Measurements from ENCODE around the gene SLC16A4.

The SLC16A4 gene

DNA sequence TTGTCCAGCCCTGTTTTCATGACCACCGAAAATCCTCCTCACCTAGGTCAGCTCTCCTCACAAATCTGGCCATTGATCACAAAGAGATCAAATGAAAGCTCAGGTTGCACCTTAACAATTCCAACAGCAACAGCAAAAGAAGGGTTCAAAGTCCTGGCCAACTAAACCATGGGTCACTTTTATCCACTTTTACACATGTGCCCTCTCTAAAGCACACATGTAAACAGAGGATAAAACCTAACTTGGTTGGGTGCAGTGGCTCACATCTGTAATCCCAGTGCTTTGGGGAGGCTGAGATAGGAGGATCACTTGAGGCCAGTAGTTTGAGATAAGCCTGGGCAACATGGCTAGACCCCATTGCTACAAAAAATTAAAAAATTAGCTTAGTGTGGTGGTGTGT, 55.6 kb downstream of the SLC16A4 start:
- no peaks in the 10 kb centered on the region for H3K36me3 ChIP-seq (ENCODE audit: control insufficient read depth, insufficient read depth, low read length)
- no peak overlapping the region for H3K27ac ChIP-seq (ENCODE audit: low read depth, low read length)
- H3K4me3 ChIP-seq (ENCODE audit: low read length), result no peak overlapping the region
- no peak overlapping the region for H3K9ac ChIP-seq (ENCODE audit: low read length)
- H3K27me3 ChIP-seq (ENCODE audit: control insufficient read depth, insufficient read depth, low read length), result no peaks in the 10 kb centered on the region
- peaks cover 4% of the 10 kb centered on the region for H3K4me1 ChIP-seq (ENCODE audit: control insufficient read depth, insufficient read depth, low read length)

DNA sequence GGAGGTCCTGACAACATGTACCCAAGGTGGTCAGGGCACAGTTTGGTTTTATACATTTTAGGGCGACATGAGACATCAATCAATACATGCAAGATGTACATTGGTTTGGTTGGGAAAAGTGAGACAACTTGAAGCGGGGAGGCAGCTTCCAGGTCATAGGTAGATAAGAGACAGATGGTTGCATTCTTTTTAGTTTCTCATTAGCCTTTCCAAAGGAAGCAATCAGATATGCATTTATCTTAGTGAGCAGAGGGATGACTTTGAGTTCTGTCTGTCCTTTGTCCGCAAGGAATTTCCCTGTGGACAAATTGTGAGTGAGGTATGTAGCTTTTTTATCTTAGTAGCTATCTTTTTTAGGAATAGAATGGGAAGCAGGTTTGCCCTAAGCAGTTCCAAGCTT, 62.1 kb downstream of the SLC16A4 start:
- Histone ChIP-seq H3K4me1 (ENCODE audit: control insufficient read depth, insufficient read depth, low read length) (no peaks in the 10 kb centered on the region), H3K27ac (ENCODE audit: low read depth, low read length) (no peak overlapping the region)

GRCh38 chr1:110328274-110328673, 62.6 kb downstream of the SLC16A4 start:
- Histone ChIP-seq H3K27me3 (ENCODE audit: control insufficient read depth, insufficient read depth, low read length) (no peaks in the 10 kb centered on the region), H3K4me3 (ENCODE audit: low read length) (no peak overlapping the region), H3K4me1 (ENCODE audit: control insufficient read depth, insufficient read depth, low read length) (no peaks in the 10 kb centered on the region), H3K27ac (ENCODE audit: low read depth, low read length) (no peak overlapping the region), H3K9ac (ENCODE audit: low read length) (no peak overlapping the region), H3K36me3 (ENCODE audit: control insufficient read depth, insufficient read depth, low read length) (no peaks in the 10 kb centered on the region)

More for the DNA sequence above, 62.1 kb downstream of the SLC16A4 start:
- H3K9ac ChIP-seq (ENCODE audit: low read length), result no peak overlapping the region
- no peak overlapping the region for H3K4me3 ChIP-seq (ENCODE audit: low read length)
- H3K36me3 ChIP-seq (ENCODE audit: control insufficient read depth, insufficient read depth, low read length), result no peaks in the 10 kb centered on the region
- no peaks in the 10 kb centered on the region for H3K27me3 ChIP-seq (ENCODE audit: control insufficient read depth, insufficient read depth, low read length)

- no peak overlapping the region for H3K27ac ChIP-seq (ENCODE audit: low read depth, low read length)
- H3K27me3 ChIP-seq (ENCODE audit: control insufficient read depth, insufficient read depth, low read length), result no peaks in the 10 kb centered on the region
- H3K9ac ChIP-seq (ENCODE audit: low read length), result no peak overlapping the region
- no peaks in the 10 kb centered on the region for H3K36me3 ChIP-seq (ENCODE audit: control insufficient read depth, insufficient read depth, low read length)
- H3K4me1 ChIP-seq (ENCODE audit: control insufficient read depth, insufficient read depth, low read length), result no peaks in the 10 kb centered on the region
- no peak overlapping the region for H3K4me3 ChIP-seq (ENCODE audit: low read length)
Measured at GRCh38 chr1:110326826-110327225, 64.0 kb downstream of the SLC16A4 start.

DNA sequence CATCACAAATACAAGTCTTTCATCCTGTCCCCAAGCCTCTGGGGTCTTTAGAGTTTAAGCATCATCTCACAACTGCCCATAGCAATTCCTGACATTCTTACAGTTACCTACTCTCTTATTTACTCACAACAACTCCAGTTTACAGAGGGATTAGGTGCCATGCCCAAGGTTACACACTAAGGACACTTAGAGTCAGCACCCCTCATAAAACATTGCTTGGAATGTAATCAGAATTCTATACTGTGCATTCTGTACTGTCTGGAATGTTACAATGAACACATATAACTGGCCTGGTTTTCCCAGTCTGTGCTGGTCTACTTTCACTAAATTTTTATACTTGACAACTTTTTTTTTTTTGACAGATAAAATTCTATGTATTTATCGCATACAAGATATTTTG, 66.2 kb downstream of the SLC16A4 start:
- Histone ChIP-seq H3K36me3 (ENCODE audit: control insufficient read depth, insufficient read depth, low read length) (no peaks in the 10 kb centered on the region), H3K27ac (ENCODE audit: low read depth, low read length) (no peak overlapping the region), H3K9ac (ENCODE audit: low read length) (no peak overlapping the region), H3K27me3 (ENCODE audit: control insufficient read depth, insufficient read depth, low read length) (no peaks in the 10 kb centered on the region), H3K4me3 (ENCODE audit: low read length) (no peak overlapping the region), H3K4me1 (ENCODE audit: control insufficient read depth, insufficient read depth, low read length) (no peaks in the 10 kb centered on the region)

DNA sequence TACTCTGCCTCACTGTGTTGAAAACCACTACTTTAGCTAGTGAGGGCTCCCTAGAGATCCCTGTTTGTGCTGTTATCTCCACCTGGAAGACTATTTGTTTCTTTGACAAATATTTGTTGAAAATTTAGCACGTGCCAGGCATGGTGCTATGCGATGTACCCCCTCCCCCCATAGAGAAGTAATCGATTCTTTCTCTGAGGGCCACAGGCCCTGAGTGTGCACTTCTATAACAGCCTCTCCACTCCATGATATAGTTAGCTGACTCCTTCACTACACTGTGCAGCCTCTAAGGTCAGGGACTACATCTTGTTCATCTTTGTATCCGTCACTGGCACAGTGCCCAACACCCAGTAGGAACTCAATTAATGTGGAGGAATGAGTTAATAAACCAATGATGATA, 69.0 kb downstream of the SLC16A4 start:
- Histone ChIP-seq H3K27me3 (ENCODE audit: control insufficient read depth, insufficient read depth, low read length) (no peaks in the 10 kb centered on the region), H3K9ac (ENCODE audit: low read length) (no peak overlapping the region), H3K4me1 (ENCODE audit: control insufficient read depth, insufficient read depth, low read length) (no peaks in the 10 kb centered on the region), H3K4me3 (ENCODE audit: low read length) (no peak overlapping the region), H3K27ac (ENCODE audit: low read depth, low read length) (no peak overlapping the region), H3K36me3 (ENCODE audit: control insufficient read depth, insufficient read depth, low read length) (no peaks in the 10 kb centered on the region)

DNA sequence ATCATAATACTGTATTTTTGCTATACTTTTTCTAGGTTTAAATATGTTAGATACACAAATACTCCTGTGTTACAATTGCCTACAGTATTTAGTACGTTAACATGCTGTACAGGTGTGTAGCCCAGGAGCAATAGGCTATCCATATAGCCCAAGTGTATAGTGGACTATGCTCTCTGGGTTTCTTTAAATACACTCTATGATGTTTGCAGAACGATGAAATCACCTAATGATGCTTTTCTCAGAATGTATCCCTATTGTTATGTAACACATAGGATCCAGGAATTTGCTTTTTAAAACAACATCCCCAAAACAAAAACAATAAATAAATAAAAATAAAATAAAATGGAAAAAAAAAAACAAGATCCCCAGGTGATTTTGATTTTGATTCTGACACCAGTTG, 69.8 kb downstream of the SLC16A4 start:
- Histone ChIP-seq H3K27me3 (ENCODE audit: control insufficient read depth, insufficient read depth, low read length) (no peaks in the 10 kb centered on the region), H3K27ac (ENCODE audit: low read depth, low read length) (no peak overlapping the region), H3K4me1 (ENCODE audit: control insufficient read depth, insufficient read depth, low read length) (no peaks in the 10 kb centered on the region), H3K36me3 (ENCODE audit: control insufficient read depth, insufficient read depth, low read length) (no peaks in the 10 kb centered on the region), H3K4me3 (ENCODE audit: low read length) (no peak overlapping the region), H3K9ac (ENCODE audit: low read length) (no peak overlapping the region)

DNA sequence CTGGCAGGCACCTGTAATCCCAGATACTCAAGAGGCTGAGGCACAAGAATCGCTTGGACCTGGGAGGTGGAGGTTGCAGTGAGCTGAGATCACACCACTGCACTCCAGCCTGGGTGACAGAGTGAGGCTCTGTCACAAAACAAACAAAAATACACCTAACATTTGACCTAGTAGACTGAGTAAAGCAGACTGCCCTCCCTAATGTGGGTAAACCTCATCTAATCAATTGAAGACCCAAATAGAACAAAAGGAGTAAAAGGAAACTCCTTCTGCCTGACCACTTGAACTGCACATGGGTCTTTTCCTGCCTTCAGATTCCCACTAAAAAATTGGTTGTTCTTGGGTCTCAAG, 70.7 kb downstream of the SLC16A4 start:
- H3K4me3 ChIP-seq (ENCODE audit: low read length), result no peak overlapping the region
- no peak overlapping the region for H3K27ac ChIP-seq (ENCODE audit: low read depth, low read length)
- H3K36me3 ChIP-seq (ENCODE audit: control insufficient read depth, insufficient read depth, low read length), result no peaks in the 10 kb centered on the region
- H3K4me1 ChIP-seq (ENCODE audit: control insufficient read depth, insufficient read depth, low read length), result no peaks in the 10 kb centered on the region
- H3K27me3 ChIP-seq (ENCODE audit: control insufficient read depth, insufficient read depth, low read length), result no peaks in the 10 kb centered on the region
- no peak overlapping the region for H3K9ac ChIP-seq (ENCODE audit: low read length)

GRCh38 chr1:110319332-110320167, 71.3 kb downstream of the SLC16A4 start:
- Histone ChIP-seq H3K27me3 (ENCODE audit: control insufficient read depth, insufficient read depth, low read length) (no peaks in the 10 kb centered on the region), H3K4me3 (ENCODE audit: low read length) (no peak overlapping the region), H3K27ac (ENCODE audit: low read depth, low read length) (no peak overlapping the region), H3K9ac (ENCODE audit: low read length) (no peak overlapping the region), H3K36me3 (ENCODE audit: control insufficient read depth, insufficient read depth, low read length) (no peaks in the 10 kb centered on the region), H3K4me1 (ENCODE audit: control insufficient read depth, insufficient read depth, low read length) (no peaks in the 10 kb centered on the region)

DNA sequence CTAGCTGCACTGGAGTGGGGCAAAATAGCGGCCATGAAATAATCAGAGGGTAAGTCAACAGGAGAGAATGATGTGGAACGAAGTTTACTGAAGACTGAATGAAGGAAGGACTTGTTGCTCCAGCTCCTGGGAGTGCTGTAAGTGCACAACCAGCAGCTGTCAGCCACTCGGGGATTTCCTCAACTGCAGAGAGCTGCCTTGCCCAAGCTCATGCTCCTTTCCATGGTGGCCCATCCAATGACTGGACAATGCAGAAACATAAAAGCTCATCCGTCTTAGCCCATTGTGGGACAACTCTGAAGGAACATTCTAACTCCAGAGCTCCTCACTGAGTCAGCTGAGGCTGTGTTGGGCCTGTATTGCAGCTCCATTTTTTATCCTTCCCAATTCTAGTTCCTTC, 72.8 kb downstream of the SLC16A4 start:
- H3K9ac ChIP-seq (ENCODE audit: low read length), result no peak overlapping the region
- no peak overlapping the region for H3K4me3 ChIP-seq (ENCODE audit: low read length)
- no peak overlapping the region for H3K27ac ChIP-seq (ENCODE audit: low read depth, low read length)
- no peaks in the 10 kb centered on the region for H3K36me3 ChIP-seq (ENCODE audit: control insufficient read depth, insufficient read depth, low read length)
- H3K27me3 ChIP-seq (ENCODE audit: control insufficient read depth, insufficient read depth, low read length), result no peaks in the 10 kb centered on the region
- H3K4me1 ChIP-seq (ENCODE audit: control insufficient read depth, insufficient read depth, low read length), result no peaks in the 10 kb centered on the region

GRCh38 chr1:110316735-110317134, 74.1 kb downstream of the SLC16A4 start:
- H3K4me3 ChIP-seq (ENCODE audit: low read length), result no peak overlapping the region
- H3K36me3 ChIP-seq (ENCODE audit: control insufficient read depth, insufficient read depth, low read length), result no peaks in the 10 kb centered on the region
- no peak overlapping the region for H3K27ac ChIP-seq (ENCODE audit: low read depth, low read length)
- H3K9ac ChIP-seq (ENCODE audit: low read length), result no peak overlapping the region
- no peaks in the 10 kb centered on the region for H3K27me3 ChIP-seq (ENCODE audit: control insufficient read depth, insufficient read depth, low read length)
- H3K4me1 ChIP-seq (ENCODE audit: control insufficient read depth, insufficient read depth, low read length), result peaks cover 3% of the 10 kb centered on the region
